Dedifferentiated amniotic fluid mesenchymal stem cell (primary cell): ENCODE data around the gene SDHAF1.
A peak's percentile ranks its signal among the peaks of the same experiment; 100 is the strongest.
"Not testable (repeated sequence)": the region's sequence is repeated elsewhere in the genome, so short reads cannot be mapped to it uniquely, and the experiment has no call there.

ENCODE experiments used
- DNase-seq: peaks from one replicate; pipeline ENCODE4 v3.0.0-alpha.2; 2016; ENCODE audit errors: extremely low spot score

Gene SDHAF1, protein sequence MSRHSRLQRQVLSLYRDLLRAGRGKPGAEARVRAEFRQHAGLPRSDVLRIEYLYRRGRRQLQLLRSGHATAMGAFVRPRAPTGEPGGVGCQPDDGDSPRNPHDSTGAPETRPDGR

DNA sequence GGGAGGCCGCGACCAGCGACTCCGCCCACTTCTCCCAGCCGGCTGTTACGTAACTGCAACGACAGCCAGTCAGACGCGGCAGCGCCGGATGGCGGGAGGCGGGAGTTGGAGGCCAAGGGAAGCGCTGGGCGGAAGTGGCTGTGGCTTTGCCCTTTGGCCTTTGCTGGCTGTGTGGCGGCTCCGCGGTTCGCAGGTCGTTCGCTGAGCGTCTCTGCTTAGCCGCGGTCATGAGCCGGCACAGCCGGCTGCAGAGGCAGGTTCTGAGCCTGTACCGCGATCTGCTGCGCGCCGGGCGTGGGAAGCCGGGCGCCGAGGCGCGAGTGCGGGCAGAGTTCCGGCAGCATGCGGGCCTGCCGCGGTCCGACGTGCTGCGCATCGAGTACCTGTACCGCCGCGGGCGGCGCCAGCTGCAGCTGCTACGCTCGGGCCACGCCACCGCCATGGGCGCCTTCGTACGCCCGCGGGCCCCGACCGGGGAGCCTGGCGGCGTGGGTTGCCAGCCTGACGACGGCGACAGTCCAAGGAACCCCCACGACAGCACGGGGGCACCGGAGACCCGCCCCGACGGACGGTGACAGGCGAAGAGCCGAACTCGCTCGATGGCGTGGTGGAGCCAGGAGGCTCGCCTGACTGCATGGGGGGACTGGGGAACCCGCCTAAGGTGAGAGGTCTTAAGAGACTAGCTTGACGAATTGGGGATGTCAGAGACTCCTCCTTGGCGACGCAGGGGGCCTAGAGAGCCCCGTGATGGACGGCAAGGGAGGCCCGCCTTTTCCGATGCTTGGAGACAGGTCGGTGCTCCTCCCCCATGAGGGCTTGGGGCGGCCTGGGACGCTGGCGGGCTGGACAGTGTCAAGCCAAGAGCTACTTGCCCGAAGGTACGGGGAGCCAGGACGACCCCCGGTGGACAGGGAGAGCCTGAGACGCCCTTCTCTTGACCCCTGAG is at the start of gene SDHAF1:
TSS of gene SDHAF1 (plus strand) at position 141 of the 946 bp plus-strand sequence. CDS start at position 228, 87 bp downstream.
- peak; percentile 85 for DNase-seq

DNA sequence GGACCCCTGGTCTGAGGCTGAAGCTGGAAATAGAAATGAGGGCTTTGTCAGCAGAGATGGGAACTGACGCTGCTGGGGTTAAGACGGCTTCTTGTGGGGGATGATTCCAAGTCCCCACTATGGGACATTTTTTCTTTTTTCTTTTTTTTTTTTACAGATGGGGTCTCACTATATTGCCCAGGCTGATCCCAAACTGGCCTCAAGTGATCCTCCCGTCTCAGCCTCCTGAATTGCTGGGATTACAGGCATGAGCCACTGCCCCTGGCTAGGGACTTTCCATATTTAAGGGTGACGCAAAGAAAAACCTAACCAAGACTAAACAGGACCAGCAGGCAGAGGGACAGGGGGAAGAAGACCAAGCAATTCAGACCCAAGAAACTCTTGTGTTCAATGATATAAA is 48.8 kb upstream of the SDHAF1 start:
- no peak for DNase-seq

DNA sequence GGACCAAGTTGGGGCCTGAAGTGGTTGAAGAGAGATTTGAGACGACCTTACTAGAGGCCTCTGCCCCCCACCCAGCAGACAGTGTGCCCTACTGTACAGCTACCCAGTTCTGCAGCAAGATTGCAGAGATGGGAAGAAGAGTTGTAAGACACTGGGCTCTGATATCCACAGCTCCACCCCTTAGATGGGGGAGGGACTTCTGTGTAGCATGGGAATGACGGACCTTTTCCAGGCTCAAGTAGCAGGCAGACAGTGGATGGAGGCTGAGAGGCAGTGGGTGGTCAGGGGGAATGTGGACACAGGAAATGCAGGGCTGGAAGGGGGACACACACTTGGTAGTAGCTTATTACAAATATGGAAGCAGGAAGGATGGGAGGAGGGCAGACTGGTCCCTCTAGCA is 45.9 kb upstream of the SDHAF1 start:
- DNase-seq = no peak

DNA sequence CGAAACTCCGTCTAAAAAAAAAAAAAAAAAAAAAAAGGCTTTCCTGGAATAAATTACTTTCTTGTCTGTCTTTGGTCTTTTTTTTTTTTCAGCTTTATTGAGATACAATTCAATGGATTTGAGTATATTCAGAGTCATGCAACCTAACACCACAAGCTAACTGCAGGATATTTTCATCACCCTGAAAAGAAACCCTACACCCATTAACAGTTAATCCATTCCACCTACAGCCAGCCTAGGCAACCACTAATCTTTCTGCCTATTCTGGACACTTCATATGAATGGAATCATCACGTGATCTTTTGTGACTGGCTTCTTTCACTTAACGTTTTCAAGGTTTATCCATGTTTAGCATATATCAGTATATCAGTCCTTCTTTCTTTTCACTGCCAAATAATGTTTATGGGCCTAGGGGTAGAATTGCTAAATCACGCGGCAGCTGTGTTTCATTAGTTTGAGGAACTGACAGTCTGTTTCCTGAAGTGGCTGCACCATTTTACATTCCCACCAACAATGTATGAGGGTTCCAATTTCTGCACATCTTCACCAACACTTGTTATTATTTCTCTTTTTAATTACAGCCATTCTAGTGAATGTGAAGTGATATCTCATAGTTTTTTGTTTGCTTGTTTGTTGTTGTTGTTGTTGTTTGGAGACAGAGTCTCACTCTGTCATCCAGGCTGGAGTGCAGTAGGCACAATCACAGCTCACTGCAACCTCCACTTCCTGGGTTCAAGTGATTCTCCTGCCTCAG is 38.9 kb upstream of the SDHAF1 start:
- DNase-seq = no peak

DNA sequence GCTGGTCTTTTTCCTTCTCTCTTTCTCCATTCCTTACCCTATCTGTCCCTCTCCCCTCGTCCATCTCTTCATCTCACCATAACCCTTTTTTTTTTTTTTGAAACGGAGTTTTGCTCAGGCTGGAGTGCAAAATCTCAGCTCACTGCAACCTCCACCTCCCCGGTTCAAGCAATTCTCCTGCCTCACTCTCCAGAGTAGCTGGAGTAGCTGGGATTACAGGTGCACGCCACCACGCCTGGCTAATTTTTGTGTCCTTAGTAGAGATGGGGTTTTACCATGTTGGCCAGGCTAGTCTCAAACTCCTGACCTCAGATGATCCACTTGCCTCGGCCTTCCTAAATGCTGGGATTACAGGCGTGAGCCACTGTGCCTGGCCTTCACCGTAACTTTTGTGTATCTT is 37.6 kb upstream of the SDHAF1 start:
- DNase-seq = not testable (repeated sequence)

DNA sequence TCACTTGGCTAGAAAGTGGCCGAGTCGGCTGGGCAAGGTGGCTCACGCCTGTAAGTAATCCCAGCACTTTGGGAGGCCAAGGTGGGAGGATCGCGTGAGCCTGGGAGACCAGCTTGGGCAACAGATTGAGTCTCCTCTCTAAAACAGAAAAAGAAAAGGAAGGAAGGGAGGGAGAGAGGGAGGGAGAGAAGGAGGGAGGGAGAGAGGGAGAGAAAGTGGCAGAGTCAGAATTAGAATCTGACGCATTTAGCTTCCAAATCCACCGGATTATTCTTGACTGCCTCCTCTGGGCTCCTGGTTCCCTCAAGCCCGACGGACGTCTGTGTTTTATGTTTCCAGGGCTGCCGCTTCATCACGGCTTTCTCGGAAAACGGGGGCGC is 36.3 kb upstream of the SDHAF1 start:
- DNase-seq = no peak

DNA sequence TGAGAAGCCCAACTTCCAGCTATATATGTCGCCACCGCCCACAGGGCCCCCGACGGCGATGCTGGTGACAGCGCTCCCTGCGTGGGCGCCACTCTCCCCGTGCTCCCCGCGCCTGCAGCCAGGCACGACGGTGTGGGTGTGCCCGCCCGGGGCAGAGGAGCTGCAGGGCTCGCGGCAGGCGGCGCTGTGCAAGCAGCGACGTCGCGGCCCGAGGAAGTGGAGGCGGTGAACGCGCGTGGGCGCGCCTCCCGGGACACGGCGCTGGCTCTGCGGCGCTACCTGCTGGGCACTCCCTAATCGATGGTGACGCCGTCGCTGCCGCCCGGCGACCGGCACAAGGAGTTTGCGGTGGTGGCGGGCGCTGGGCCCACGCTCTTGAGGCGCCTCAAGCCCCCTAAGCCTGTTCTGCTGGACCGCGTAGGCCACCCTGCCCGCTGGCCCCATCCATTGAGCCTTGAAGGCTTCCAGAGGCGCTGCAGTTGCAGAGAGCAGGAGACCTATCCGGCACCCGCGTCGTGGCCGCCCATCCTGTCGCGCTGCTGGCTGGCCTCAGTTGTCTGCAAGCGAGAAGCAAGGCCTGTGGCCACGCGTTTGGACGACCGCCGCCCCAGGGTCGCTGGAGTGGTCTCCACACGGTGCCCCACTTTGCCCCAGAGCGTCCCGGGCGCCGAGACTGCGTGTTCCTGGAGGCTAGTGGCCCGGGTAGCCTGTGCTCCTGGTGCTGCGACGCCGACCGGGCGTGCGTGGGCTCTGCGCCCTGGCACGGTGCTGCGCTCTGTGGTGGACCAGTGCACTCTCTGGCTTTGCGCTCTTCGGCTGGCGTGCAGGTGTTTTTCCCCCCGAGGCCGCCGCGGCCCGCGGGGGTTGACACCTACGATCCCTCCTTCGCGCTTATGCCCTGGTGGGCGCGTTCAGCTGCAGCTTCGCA is 35.7 kb upstream of the SDHAF1 start:
- DNase-seq = no peak

DNA sequence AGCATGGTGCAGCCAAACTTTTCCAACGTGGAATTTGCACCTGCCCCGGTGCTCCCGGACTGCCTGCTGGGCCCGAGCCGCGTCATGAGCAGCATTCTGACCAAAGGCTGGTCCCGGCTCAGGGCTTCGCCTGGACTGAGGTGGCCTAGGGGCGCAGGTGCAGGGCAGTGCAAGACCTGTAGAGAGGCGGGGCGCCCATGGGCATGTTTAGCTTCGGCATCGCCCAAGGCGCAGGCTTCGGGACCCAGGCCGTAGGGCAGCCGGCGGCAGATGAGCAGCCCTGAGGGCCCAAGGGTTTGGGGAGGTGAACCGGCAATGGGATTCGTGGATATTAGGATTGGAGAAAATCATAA is 35.0 kb upstream of the SDHAF1 start:
- DNase-seq = no peak

DNA sequence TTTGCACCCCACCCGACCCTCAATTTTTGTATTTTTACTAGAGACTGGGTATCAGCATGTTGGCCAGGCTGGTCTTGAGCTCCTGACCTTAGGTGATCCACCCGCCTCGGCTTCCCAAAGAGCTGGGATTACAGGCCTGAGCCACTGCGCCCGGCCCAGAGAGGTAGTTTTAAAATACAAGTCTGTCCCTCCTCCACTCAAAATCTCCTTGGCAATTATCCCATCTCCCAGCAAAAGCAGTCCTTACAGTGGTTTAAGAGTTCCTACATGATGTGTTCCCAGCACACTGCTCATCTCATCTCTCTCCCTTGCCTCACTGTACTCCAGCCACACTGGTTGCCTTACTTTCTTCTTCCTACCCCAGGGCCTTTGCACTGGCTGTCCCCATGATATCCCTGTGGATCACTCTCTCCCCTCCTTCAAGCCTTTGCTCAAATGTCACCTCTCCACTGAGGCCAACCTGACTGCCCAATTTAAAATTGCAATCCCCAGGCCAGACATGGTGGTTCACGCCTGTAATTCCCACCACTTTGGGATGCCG is 34.5 kb upstream of the SDHAF1 start:
- DNase-seq = no peak

DNA sequence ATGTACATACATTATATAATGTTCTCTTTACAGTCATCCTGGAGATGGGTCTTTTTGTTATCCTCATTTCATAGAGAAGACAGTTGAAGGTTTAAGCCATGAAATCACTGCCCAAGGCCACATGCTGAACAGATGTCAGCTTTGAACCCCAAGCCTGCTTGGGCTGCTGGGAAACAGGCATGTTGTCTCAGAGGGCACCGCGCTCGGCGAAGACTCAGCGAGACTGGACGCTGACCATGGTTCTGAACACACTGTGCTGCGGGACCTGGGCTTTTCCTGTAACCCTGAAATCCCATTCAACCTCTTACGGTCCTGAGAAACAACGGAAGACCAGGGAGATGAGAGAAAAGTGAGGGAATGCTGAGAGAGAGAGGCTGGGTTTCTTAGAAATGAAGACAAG is 31.5 kb upstream of the SDHAF1 start:
- no peak for DNase-seq

DNA sequence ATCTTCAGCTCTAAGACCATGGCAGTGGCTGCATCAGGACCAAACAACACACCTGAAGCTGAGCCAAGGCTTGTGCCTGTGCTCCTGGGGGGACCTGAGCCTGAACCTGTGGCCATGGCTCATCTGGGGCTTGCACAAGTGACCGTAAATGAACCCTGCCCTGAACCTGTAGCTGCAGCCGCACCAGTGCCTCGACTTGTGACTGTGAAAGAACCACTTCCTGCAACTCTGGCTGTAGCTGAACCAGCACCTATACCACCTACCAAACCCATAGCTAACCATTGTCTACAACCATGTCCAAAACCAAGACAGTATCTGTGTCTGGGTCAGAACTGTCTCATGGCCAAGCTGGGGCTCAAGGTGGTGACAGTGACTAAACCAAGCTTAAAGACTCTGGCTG is 28.2 kb upstream of the SDHAF1 start:
- no peak for DNase-seq

DNA sequence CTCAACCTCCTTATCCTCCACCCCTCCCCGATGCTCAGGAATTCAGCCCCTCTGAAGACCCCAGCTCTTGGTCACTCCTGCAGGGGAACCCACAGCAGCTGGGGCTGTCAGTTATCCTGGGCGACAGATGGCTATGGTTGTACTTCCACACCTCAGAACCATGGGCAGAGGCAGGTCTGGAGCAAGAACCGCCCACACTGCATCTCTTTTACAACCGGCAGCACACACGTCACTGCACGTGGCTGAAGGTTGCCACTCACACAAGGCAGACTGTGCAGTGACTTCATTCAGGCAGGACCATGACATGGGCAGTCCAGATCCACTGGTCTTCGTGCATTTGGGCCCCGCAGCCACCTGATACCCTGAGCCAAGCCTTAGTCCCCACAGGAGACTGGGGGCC is 21.5 kb upstream of the SDHAF1 start:
- DNase-seq = no peak

DNA sequence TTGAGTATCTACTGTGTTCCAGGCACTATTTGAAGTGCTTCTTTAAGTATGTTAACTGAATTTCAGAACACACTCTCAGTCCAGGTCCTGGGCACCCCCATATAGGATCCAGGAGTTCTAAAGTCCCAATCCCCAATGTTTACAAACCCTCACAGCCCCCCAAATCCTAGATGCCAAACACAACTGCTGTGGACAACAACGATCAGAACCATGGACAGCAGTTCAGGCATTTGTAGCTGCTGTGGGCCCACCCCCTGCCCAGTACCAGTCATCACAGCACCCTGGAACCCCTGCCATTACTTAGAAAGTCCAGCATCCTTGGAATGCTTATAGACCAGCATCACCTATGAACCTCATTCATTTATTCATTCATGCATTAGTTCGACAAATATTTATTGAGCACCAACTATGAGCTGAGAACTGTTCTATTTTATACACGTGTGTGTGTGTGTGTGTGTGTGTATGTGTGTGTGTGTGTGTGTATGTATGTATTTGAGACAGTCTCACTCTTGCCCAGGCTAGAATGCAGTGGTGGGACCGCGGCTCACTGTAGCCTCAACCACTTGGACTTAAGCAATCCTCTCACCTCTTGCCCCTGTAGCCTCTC is 19.3 kb upstream of the SDHAF1 start:
- no peak for DNase-seq

DNA sequence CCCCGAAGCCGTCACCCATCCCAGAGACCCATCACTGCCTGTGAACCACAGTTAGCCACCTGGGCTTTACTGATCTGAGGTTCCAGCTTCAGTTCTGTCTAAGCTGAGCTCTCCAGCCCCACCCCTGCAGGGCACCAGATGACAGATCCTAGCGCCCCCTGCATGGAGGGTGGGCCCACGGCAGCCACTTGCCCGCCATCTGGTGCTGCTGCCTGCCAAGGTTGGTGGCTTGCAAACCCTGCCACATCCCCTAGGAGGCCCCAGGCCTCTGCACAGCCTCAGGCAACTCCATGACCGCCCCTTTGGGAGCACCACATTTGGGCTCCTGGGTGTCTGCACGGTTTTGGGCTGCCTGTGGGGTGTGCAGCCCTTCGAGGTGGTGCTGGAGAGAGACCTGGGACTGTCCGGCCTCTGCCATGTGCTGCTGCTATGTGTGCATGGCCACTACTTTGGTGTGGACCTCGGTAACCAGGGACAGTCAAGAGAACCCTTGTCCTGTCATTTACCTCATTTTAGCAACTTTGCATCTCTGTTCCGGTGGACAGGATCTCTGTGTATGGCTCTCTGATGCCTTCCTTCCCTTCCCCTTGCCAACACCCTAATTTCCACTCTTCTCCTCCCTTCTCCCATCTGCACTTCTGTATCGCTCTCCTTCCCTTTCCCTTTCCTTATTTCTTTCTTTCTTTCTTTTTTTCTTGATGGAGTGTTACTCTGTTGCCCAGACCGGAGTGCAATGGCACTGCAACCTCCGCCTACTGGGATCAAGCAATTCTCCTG is 17.4 kb upstream of the SDHAF1 start:
- no peak for DNase-seq

DNA sequence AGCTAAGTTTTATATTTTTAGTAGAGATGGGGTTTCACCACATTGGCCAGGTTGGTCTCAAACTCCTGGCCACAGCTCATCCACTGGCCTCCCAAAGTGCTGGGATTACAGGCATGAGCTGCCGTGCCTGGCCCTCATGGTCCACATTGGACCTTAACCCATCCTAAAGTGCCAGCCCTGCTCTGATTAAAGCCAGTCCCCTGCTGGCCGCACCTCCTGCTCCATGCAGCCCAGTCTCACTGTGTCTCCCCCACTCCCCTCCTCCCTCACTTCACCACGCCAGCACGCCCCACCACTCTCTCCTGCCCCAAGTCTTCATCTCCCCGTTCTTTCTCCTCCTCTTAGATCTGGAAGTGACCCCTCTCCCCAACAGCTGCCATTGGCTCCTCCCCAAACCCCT is 16.7 kb upstream of the SDHAF1 start:
- DNase-seq = no peak

DNA sequence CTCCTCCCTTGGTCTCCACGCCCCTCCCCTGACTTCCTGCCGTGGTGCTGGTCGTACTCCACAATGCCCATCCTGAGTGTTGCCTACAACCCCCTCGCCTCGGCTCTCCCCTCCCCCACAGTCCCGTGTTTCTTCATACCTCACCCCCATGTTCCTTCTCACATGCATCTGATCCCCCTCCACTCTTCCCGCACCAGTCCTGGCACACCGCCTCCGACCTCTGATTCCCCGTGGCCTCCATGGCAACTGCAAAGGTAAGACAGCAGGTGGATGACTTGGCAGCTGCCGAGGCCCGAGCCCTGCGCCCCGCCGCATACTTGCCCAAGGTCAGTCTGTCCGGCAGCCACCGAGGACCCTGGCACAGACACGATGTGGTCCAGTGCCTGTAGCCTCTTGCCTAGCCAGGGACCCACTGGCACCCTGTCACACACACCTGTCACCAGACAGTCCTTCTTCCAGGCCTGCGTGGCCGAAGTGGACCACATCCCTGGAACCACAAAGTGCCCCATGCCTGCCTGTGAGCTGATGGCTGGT is 16.1 kb upstream of the SDHAF1 start:
- no peak for DNase-seq

DNA sequence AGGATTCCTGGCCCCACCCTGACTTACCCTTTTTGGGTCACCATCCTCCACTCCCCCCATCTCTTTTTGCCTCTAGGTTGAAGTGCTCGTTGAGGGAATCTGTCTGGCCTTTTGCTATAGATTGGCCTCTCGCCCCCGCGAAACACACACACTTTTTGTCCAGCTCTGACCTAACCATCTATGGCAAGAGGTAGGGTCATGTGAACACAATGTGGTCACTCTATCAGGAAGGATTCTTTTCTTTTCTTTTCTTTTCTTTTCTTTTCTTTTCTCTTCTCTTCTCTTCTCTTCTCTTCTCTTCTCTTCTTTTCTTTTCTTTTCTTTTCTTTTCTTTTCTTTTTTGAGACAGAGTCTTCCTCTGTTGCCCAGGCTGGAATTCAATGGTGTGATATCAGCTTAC is 14.0 kb upstream of the SDHAF1 start:
- not testable (repeated sequence) for DNase-seq

DNA sequence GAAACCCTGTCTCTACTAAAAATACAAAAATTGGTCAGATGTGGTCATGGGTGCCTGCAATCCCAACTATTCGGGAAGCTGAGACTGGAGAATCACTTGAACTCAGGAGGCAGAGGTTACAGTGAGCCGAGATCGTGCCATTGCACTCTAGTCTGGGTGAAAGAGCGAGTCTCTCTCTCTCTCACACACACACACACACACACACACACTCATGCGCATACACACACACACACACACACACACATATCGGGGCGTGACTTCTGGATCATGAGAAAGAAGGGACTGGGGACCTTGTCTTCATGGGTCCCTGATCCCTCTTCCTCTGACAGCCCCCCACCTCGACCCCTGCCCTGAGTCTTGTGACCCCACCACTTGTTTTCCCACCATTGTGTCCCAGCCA is 11.8 kb upstream of the SDHAF1 start:
- DNase-seq = no peak

DNA sequence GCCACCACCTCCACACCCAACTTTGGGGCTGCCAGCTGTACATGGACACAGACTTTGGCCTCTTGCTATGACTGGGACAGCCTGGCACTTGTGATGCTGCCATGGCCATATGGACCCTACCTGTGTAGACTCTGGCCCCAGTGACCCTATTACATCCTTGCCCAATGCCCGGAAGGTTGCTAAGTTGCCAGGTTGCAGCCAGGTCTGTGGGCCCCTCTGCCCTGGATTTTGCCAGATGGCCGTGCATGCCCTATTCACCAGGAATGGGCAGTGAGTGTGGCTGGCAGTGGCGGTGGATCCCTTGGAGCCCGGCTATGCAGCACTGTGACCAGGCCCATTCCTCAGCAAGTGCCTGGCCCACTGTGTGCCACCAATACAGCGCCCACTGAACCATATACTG is 8.9 kb upstream of the SDHAF1 start:
- DNase-seq = no peak
